Right atrium auricular region (tissue), 2 donors: ENCODE measurements around the gene XPC. TPM values are rescaled to one million over a fixed set of nuclear protein-coding genes. Genes with fewer than 3 reads are reported as not detected.

Source experiments
- DNase-seq: peaks from one replicate; pipeline ENCODE4 v3.0.0-alpha.2; 2019; ENCODE audit warnings: low spot score
- H3K27ac ChIP-seq, 2 donors: fragments of 200-600 bp; sonication (generic); 1 replicate in 1 of 2; 2 replicates in 1 of 2; pipeline ENCODE4 v1.5.1; 2016 to 2019
- H3K27me3 ChIP-seq, 2 donors: fragments of 200-600 bp; sonication (generic); one replicate each; pipeline versions ENCODE4 v1.5.1 to v1.6.0; 2017 to 2019
- H3K36me3 ChIP-seq: fragments of 200-600 bp; sonication (generic); one replicate; pipeline ENCODE4 v1.5.1; 2016
- H3K4me1 ChIP-seq, 2 donors: fragments of 200-600 bp; sonication (generic); one replicate each; pipeline versions ENCODE4 v1.5.1 to v1.6.0; 2017 to 2019
- H3K4me3 ChIP-seq, 2 donors: fragments of 200-600 bp; sonication (generic); 1 replicate in 1 of 2; 2 replicates in 1 of 2; pipeline ENCODE4 v1.5.1; 2017 to 2019; ENCODE audit warnings: mild to moderate bottlenecking in 1 of 2, moderate library complexity in 1 of 2
- H3K9me3 ChIP-seq, 2 donors: fragments of 200-600 bp; sonication (generic); one replicate each; pipeline ENCODE4 v1.5.1; 2019
- total RNA-seq, 2 donors: library from RNA; depleted of rRNA; stranded (reverse); fragments of >200 nt; gene quantifications; one replicate each; pipeline ENCODE4 v1.1.0, GENCODE V29; 2016
- TF ChIP-seq, protein P1 (sequence below), 2 donors: fragments of 200-600 bp; sonication (generic); IDR thresholded peaks; one replicate each; pipeline ENCODE4 v1.5.1; 2019; ENCODE audit warnings: antibody characterized with exemption in 2 of 2

The XPC gene
- total RNA-seq, 2 donors from 2014 or later: 15.7 to 18.3 TPM

- H3K27me3 ChIP-seq: no peaks in the 10 kb centered on the region
- no peak overlapping the region for H3K4me3 ChIP-seq
- H3K9me3 ChIP-seq: no peaks in the 10 kb centered on the region
- TF ChIP-seq, protein P1, sequence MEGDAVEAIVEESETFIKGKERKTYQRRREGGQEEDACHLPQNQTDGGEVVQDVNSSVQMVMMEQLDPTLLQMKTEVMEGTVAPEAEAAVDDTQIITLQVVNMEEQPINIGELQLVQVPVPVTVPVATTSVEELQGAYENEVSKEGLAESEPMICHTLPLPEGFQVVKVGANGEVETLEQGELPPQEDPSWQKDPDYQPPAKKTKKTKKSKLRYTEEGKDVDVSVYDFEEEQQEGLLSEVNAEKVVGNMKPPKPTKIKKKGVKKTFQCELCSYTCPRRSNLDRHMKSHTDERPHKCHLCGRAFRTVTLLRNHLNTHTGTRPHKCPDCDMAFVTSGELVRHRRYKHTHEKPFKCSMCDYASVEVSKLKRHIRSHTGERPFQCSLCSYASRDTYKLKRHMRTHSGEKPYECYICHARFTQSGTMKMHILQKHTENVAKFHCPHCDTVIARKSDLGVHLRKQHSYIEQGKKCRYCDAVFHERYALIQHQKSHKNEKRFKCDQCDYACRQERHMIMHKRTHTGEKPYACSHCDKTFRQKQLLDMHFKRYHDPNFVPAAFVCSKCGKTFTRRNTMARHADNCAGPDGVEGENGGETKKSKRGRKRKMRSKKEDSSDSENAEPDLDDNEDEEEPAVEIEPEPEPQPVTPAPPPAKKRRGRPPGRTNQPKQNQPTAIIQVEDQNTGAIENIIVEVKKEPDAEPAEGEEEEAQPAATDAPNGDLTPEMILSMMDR (IDR thresholded peaks at IDR 0.05): no peak
- no peaks in the 10 kb centered on the region for H3K4me1 ChIP-seq
- no peak for DNase-seq
- H3K27ac ChIP-seq: no peak overlapping the region
- H3K36me3 ChIP-seq: peaks cover 57% of the 10 kb centered on the region
Observed at GRCh38 chr3:14154276-14154675, 24.1 kb downstream of the XPC start.

GRCh38 chr3:14153663-14154062 lies 24.7 kb downstream of the XPC start:
- DNase-seq: peak; percentile 43

GRCh38 chr3:14152963-14153355 lies 25.4 kb downstream of the XPC start:
- H3K4me1 ChIP-seq: peaks cover 0 to 6% of the 10 kb centered on the region in 2 donors
- DNase-seq: no peak
- no peak overlapping the region for H3K4me3 ChIP-seq
- H3K27me3 ChIP-seq: no peaks in the 10 kb centered on the region
- no peaks in the 10 kb centered on the region for H3K9me3 ChIP-seq
- peaks cover 53% of the 10 kb centered on the region for H3K36me3 ChIP-seq
- TF ChIP-seq, protein P1 (IDR thresholded peaks at IDR 0.05): no peak
- H3K27ac ChIP-seq: no peak overlapping the region

More at GRCh38 chr3:14153663-14154062, 24.7 kb downstream of the XPC start:
- Histone ChIP-seq H3K27ac (no peak overlapping the region), H3K9me3 (no peaks in the 10 kb centered on the region), H3K36me3 (peaks cover 53% of the 10 kb centered on the region), H3K4me3 (no peak overlapping the region), H3K27me3 (no peaks in the 10 kb centered on the region), H3K4me1 (no peaks in the 10 kb centered on the region)
- TF ChIP-seq, protein P1 (IDR thresholded peaks at IDR 0.05): no peak

GRCh38 chr3:14152233-14152962 lies 26.0 kb downstream of the XPC start:
- H3K4me3 ChIP-seq: no peak overlapping the region
- peaks cover 51% of the 10 kb centered on the region for H3K36me3 ChIP-seq
- H3K27ac ChIP-seq: no peak overlapping the region
- H3K9me3 ChIP-seq: no peaks in the 10 kb centered on the region
- no peaks in the 10 kb centered on the region for H3K27me3 ChIP-seq
- DNase-seq: peak; percentile 46
- H3K4me1 ChIP-seq: peaks cover 0 to 7% of the 10 kb centered on the region in 2 donors
- TF ChIP-seq, protein P1 (IDR thresholded peaks at IDR 0.05): peak in 1 of 2 donors; percentile 16

DNA sequence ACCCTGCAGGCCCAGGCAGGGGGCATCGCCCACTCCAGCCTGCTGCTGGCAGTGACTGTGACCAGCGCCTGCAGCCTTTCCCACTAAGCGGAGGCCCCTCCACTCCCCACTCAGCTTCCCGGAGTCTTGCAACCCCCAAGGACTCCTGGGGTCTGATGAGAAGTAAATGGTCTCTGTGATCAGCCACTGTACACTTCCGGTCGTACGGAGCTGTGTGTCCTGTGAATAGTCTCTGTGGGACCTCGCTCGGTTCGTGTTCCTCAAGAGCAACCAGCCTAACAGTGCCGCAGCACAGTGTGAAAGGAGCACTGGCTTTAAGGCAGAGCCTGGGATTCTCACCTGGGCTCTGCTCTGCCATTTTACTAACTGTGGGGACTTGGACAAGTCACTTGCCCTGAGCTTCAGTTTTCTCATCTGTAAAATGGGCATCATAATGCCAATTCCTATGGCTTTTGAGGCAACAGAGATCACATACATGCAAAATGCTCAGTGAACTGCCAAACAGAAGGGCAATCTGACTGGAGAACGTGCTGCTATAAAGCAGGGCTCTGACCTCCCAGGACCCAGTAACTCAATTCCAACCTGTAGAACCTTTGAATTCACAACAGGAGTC lies 26.8 kb downstream of the XPC start:
- TF ChIP-seq, protein P1 (IDR thresholded peaks at IDR 0.05): no peak
- peak; percentile 28 for DNase-seq

More for the DNA sequence above, 26.8 kb downstream of the XPC start:
- Histone ChIP-seq H3K27me3 (no peaks in the 10 kb centered on the region), H3K9me3 (no peaks in the 10 kb centered on the region), H3K36me3 (peaks cover 51% of the 10 kb centered on the region), H3K4me3 (no peak overlapping the region), H3K27ac (no peak overlapping the region), H3K4me1 (peaks cover 0 to 13% of the 10 kb centered on the region in 2 donors)
